ENCODE results near the gene TMPRSS3.

- TF ChIP-seq REST (IDR thresholded peaks at IDR 0.05; ENCODE audit: low read depth) (no peak), TEAD4 (IDR thresholded peaks at IDR 0.05) (no peak), MAX (IDR thresholded peaks at IDR 0.05) (no peak), ZBTB7A (IDR thresholded peaks at IDR 0.05; ENCODE audit: low read depth) (no peak), RAD21 (IDR thresholded peaks at IDR 0.05; ENCODE audit: low read depth) (no peak), CREB1 (IDR thresholded peaks at IDR 0.05; ENCODE audit: low read depth) (no peak), EP300 (IDR thresholded peaks at IDR 0.05; ENCODE audit: borderline replicate concordance) (no peak), TAF1 (IDR thresholded peaks at IDR 0.05; ENCODE audit: low read depth) (no peak), CEBPB (IDR thresholded peaks at IDR 0.05) (no peak)
Measured at GRCh38 chr21:42397746-42398394, 2.0 kb upstream of the TMPRSS3 start.

Measured in Ishikawa (cell line).